ENCODE measurements around the gene INTS3.

The INTS3 gene

DNA sequence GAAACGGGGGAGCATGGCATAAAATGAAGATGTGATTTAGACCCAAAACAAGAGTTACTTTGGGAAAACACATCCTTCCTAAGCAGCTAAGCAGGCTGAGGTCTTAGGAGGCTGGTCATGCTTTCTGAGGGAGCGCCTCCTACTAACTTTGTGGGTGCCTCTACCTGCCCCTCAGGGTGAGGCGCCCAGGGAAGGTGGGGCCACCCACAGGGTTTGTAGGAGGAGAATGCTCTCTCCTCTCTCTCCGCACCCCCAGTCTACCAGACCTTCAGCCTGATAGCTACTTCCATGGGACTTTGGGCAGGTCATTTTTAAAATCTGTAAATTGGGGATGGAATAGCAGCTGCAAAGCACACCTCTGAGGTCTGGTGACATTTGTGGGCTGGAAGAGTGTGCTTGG, 71.2 kb downstream of the INTS3 start:
- no peak for DNase-seq

- DNase-seq: no peak
Measured at GRCh38 chr1:153799566-153800465, 72.0 kb downstream of the INTS3 start.

GRCh38 chr1:153800516-153800915, 72.7 kb downstream of the INTS3 start:
- no peak for DNase-seq

- DNase-seq: no peak
Measured at GRCh38 chr1:153801028-153801625, 73.3 kb downstream of the INTS3 start.

DNA sequence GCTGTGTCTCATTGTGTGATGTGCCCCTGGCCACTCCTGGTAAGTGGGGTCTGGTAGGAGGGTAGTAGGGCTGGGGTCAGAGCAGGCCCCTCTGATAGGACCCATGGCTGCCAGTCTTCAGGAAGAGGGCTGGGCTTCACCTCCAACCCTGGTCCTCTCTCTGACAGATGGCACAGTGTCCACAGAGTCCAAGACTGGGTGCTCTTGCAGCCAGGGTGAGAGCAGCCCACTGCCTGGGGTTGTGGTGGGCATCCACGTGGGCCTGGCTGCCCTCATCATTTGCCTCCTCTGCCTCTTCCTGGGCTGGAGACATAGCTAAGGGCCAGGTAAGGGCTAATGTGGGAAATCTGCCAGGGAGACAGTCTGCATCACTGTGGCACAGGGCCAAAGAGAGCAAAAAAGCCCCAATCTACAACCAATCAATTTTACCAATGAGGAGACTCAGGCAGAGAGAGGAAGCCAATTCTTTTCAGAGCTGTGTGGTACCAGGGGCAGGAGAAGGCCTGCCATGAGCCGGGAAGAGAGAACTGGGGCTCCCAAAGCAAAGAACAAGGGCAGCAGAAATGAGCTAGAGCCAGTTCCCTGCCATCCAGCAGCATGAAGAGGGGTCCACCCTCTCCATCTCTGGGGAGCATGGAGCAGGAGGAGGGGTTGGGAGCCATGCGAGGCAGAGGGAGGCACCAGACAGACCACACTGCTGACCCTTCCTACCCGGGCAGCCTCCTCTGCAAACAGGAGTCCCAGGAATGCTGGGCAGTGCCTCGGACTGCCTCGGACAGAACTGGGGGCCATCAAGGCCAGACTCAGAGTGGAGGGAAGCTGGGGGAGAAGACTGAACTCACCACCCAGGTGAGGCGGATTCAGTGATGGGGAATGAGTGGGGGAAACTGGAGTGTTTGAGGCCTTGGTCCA, 74.2 kb downstream of the INTS3 start:
- peak in 1 of 14 donors; percentile 20 for DNase-seq

DNA sequence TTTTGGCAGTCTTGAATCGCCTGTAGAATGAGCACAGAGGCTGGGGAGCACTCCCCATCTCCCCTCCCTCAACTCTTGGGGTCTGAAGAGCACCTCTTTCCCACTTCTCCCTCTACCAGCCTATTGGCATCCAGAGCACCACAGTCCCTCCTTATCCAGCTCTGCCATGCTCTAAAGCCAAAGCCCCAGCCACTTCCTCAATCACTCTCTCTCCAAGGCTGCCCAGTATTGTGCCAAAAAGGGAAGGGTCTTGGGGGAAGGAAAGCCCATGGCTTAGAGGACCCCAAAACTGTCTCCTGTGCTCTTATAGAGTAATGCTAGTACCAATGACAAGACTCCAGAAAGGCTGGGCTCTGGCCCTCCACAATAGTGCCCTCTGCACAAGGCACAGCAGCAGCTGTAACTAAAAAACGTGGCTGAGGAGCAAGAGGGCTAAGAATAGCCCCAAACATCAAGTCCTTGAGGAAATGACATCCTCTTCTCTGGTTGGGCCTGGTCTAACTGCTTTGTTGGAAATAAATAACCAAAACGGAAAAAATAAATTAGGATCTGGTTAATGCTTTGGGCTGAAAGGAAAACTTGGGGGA, 75.7 kb downstream of the INTS3 start:
- DNase-seq: no peak

- no peak for DNase-seq
Measured at GRCh38 chr1:153804112-153804511, 76.3 kb downstream of the INTS3 start.

- DNase-seq: peak in 1 of 14 donors; percentile 6
Measured at GRCh38 chr1:153805042-153805745, 77.3 kb downstream of the INTS3 start.

DNA sequence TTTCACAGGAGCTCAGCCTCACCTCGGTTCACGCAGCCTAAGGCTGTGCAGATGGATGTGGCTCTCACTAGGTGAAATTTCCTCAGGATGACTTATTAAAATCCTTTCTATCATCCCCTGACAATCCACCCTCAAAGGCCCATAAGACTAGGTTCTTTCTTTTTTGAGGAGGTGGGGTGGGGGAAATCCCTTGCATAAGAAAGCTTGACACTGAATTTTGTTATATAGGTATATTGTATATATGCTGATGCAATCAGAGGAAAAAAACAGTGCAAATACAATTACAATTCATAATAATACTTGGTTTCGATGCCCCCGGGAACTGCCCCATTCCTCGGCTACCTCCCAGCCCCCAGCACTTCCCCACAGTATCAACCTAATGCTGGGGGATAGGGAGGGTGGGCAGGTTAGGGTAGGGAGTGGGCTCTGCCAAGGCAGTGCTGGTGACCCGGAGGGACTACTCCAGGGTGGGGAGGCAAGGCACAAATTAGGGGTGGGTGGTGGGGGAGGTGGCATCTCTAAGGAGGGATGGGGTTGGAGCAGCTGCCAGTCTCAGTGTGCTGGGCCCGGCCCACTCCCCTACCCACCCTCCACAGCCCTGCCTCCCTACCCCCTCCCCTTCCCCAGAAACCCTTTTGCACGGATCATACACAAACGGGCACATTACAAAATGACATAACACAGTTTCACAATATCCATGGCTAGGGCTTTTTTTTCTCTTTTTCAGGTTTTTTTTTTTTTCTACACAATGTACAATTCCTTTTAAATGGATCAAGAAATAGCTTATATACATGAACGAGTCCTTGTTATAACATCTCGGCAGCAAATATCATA, 78.3 kb downstream of the INTS3 start:
- DNase-seq: no peak

DNA sequence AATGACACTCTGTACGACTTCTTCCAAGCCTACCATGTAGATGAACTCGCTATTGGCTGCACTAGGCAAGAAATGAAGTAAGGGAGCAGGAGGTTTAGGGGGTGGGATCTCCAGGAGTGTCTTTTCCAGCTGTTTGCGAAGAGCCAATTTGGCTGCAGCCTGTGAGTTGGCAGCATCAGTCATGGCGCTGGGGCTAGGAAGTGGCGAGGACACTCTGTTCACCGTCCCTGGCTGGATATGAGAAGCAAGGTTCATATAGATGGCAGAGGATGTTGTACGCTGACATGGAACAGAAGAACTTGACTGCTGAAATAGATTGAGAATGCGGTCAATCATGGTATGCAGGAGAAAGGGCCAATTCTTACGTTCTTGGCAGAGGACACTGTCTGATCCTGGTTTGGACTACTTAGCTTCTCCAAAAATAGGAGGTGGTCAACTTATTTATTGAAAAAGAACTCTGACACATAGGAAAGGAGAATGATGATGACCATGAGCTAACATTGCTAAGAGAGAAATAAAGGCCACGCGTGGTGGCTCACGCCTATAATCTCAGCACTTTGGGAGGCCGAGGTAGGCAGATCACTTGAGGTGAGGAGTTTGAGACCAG, 88.5 kb downstream of the INTS3 start:
- DNase-seq: no peak

GRCh38 chr1:153818876-153819275, 91.0 kb downstream of the INTS3 start:
- DNase-seq: no peak

Measured in C1 segment of cervical spinal cord (tissue), 14 donors.